ENCODE data around the gene PROS1.

Gene PROS1

GRCh38 chr3:93973131-93974126 is at the start of gene PROS1:
Gene PROS1 (minus strand): TSS chr3:93973896. CDS start chr3:93973749, 147 bp downstream.
- Histone ChIP-seq H3K27me3 (ENCODE audit: insufficient read depth, low read length) (peaks cover 13% of the 10 kb centered on the region), H3K4me3 (ENCODE audit: low read length) (peak within 1 kb of the TSS; percentile 85), H3K9ac (ENCODE audit: low read depth, low read length) (peak within 1 kb of the TSS; percentile 76), H3K4me1 (ENCODE audit: insufficient read depth, low read length) (peaks cover 6% of the 10 kb centered on the region; the same call in 1 of the 2 replicates), H3K27ac (ENCODE audit: low read length) (no peak within 1 kb of the TSS), H3K9me3 (ENCODE audit: insufficient read depth, low read depth, low read length) (no peaks in the 10 kb centered on the region), H3K36me3 (ENCODE audit: insufficient read depth, low read depth, low read length) (no peaks in the 10 kb centered on the region)

GRCh38 chr3:94020293-94020692 is 46.6 kb upstream of the PROS1 start:
- no peaks in the 10 kb centered on the region for H3K36me3 ChIP-seq (ENCODE audit: insufficient read depth, low read depth, low read length)
- no peaks in the 10 kb centered on the region for H3K9me3 ChIP-seq (ENCODE audit: insufficient read depth, low read depth, low read length)
- H3K27ac ChIP-seq (ENCODE audit: low read length), result no peak overlapping the region
- no peak overlapping the region for H3K9ac ChIP-seq (ENCODE audit: low read depth, low read length)
- H3K4me3 ChIP-seq (ENCODE audit: low read length), result no peak overlapping the region
- H3K4me1 ChIP-seq (ENCODE audit: insufficient read depth, low read length), result no peaks in the 10 kb centered on the region
- no peaks in the 10 kb centered on the region for H3K27me3 ChIP-seq (ENCODE audit: insufficient read depth, low read length)

GRCh38 chr3:94019659-94020058 is 46.0 kb upstream of the PROS1 start:
- Histone ChIP-seq H3K36me3 (ENCODE audit: insufficient read depth, low read depth, low read length) (no peaks in the 10 kb centered on the region), H3K4me1 (ENCODE audit: insufficient read depth, low read length) (no peaks in the 10 kb centered on the region), H3K27me3 (ENCODE audit: insufficient read depth, low read length) (no peaks in the 10 kb centered on the region), H3K4me3 (ENCODE audit: low read length) (no peak overlapping the region), H3K9ac (ENCODE audit: low read depth, low read length) (no peak overlapping the region), H3K27ac (ENCODE audit: low read length) (no peak overlapping the region), H3K9me3 (ENCODE audit: insufficient read depth, low read depth, low read length) (no peaks in the 10 kb centered on the region)

GRCh38 chr3:94015025-94015424 is 41.3 kb upstream of the PROS1 start:
- Histone ChIP-seq H3K4me1 (ENCODE audit: insufficient read depth, low read length) (no peaks in the 10 kb centered on the region), H3K36me3 (ENCODE audit: insufficient read depth, low read depth, low read length) (no peaks in the 10 kb centered on the region), H3K4me3 (ENCODE audit: low read length) (no peak overlapping the region), H3K9me3 (ENCODE audit: insufficient read depth, low read depth, low read length) (no peaks in the 10 kb centered on the region), H3K9ac (ENCODE audit: low read depth, low read length) (no peak overlapping the region), H3K27ac (ENCODE audit: low read length) (no peak overlapping the region), H3K27me3 (ENCODE audit: insufficient read depth, low read length) (no peaks in the 10 kb centered on the region)

GRCh38 chr3:94012185-94012584 is 38.5 kb upstream of the PROS1 start:
- Histone ChIP-seq H3K4me3 (ENCODE audit: low read length) (no peak overlapping the region), H3K27me3 (ENCODE audit: insufficient read depth, low read length) (no peaks in the 10 kb centered on the region), H3K27ac (ENCODE audit: low read length) (no peak overlapping the region)

GRCh38 chr3:94011233-94011711 is 37.6 kb upstream of the PROS1 start:
- Histone ChIP-seq H3K9ac (ENCODE audit: low read depth, low read length) (no peak overlapping the region), H3K27ac (ENCODE audit: low read length) (no peak overlapping the region), H3K9me3 (ENCODE audit: insufficient read depth, low read depth, low read length) (no peaks in the 10 kb centered on the region), H3K4me3 (ENCODE audit: low read length) (no peak overlapping the region), H3K4me1 (ENCODE audit: insufficient read depth, low read length) (no peaks in the 10 kb centered on the region), H3K27me3 (ENCODE audit: insufficient read depth, low read length) (no peaks in the 10 kb centered on the region), H3K36me3 (ENCODE audit: insufficient read depth, low read depth, low read length) (no peaks in the 10 kb centered on the region)

More at GRCh38 chr3:94012185-94012584, 38.5 kb upstream of the PROS1 start:
- Histone ChIP-seq H3K36me3 (ENCODE audit: insufficient read depth, low read depth, low read length) (no peaks in the 10 kb centered on the region), H3K9me3 (ENCODE audit: insufficient read depth, low read depth, low read length) (no peaks in the 10 kb centered on the region), H3K9ac (ENCODE audit: low read depth, low read length) (no peak overlapping the region), H3K4me1 (ENCODE audit: insufficient read depth, low read length) (no peaks in the 10 kb centered on the region)

GRCh38 chr3:94009608-94010007 is 35.9 kb upstream of the PROS1 start:
- no peaks in the 10 kb centered on the region for H3K36me3 ChIP-seq (ENCODE audit: insufficient read depth, low read depth, low read length)

GRCh38 chr3:94008253-94008652 is 34.6 kb upstream of the PROS1 start:
- Histone ChIP-seq H3K27me3 (ENCODE audit: insufficient read depth, low read length) (no peaks in the 10 kb centered on the region), H3K9me3 (ENCODE audit: insufficient read depth, low read depth, low read length) (no peaks in the 10 kb centered on the region), H3K36me3 (ENCODE audit: insufficient read depth, low read depth, low read length) (no peaks in the 10 kb centered on the region), H3K9ac (ENCODE audit: low read depth, low read length) (no peak overlapping the region), H3K4me1 (ENCODE audit: insufficient read depth, low read length) (no peaks in the 10 kb centered on the region), H3K4me3 (ENCODE audit: low read length) (no peak overlapping the region), H3K27ac (ENCODE audit: low read length) (no peak overlapping the region)

More at GRCh38 chr3:94009608-94010007, 35.9 kb upstream of the PROS1 start:
- no peaks in the 10 kb centered on the region for H3K4me1 ChIP-seq (ENCODE audit: insufficient read depth, low read length)
- H3K9ac ChIP-seq (ENCODE audit: low read depth, low read length), result no peak overlapping the region
- no peak overlapping the region for H3K27ac ChIP-seq (ENCODE audit: low read length)
- H3K9me3 ChIP-seq (ENCODE audit: insufficient read depth, low read depth, low read length), result no peaks in the 10 kb centered on the region
- no peak overlapping the region for H3K4me3 ChIP-seq (ENCODE audit: low read length)
- no peaks in the 10 kb centered on the region for H3K27me3 ChIP-seq (ENCODE audit: insufficient read depth, low read length)

GRCh38 chr3:94004301-94004910 is 30.7 kb upstream of the PROS1 start:
- no peak overlapping the region for H3K9ac ChIP-seq (ENCODE audit: low read depth, low read length)
- no peaks in the 10 kb centered on the region for H3K9me3 ChIP-seq (ENCODE audit: insufficient read depth, low read depth, low read length)
- no peaks in the 10 kb centered on the region for H3K36me3 ChIP-seq (ENCODE audit: insufficient read depth, low read depth, low read length)
- no peak overlapping the region for H3K27ac ChIP-seq (ENCODE audit: low read length)
- no peaks in the 10 kb centered on the region for H3K27me3 ChIP-seq (ENCODE audit: insufficient read depth, low read length)
- H3K4me1 ChIP-seq (ENCODE audit: insufficient read depth, low read length), result no peaks in the 10 kb centered on the region
- no peak overlapping the region for H3K4me3 ChIP-seq (ENCODE audit: low read length)

GRCh38 chr3:94001827-94002495 is 28.3 kb upstream of the PROS1 start:
- Histone ChIP-seq H3K36me3 (ENCODE audit: insufficient read depth, low read depth, low read length) (no peaks in the 10 kb centered on the region), H3K27me3 (ENCODE audit: insufficient read depth, low read length) (no peaks in the 10 kb centered on the region), H3K4me1 (ENCODE audit: insufficient read depth, low read length) (no peaks in the 10 kb centered on the region), H3K9ac (ENCODE audit: low read depth, low read length) (no peak overlapping the region), H3K27ac (ENCODE audit: low read length) (no peak overlapping the region), H3K9me3 (ENCODE audit: insufficient read depth, low read depth, low read length) (no peaks in the 10 kb centered on the region), H3K4me3 (ENCODE audit: low read length) (no peak overlapping the region)

GRCh38 chr3:94001191-94001590 is 27.5 kb upstream of the PROS1 start:
- no peaks in the 10 kb centered on the region for H3K27me3 ChIP-seq (ENCODE audit: insufficient read depth, low read length)
- no peaks in the 10 kb centered on the region for H3K36me3 ChIP-seq (ENCODE audit: insufficient read depth, low read depth, low read length)
- H3K9me3 ChIP-seq (ENCODE audit: insufficient read depth, low read depth, low read length), result no peaks in the 10 kb centered on the region
- no peak overlapping the region for H3K9ac ChIP-seq (ENCODE audit: low read depth, low read length)
- H3K4me3 ChIP-seq (ENCODE audit: low read length), result no peak overlapping the region
- no peaks in the 10 kb centered on the region for H3K4me1 ChIP-seq (ENCODE audit: insufficient read depth, low read length)
- H3K27ac ChIP-seq (ENCODE audit: low read length), result no peak overlapping the region

All from iPS-20b (cell line).